ENCODE results near the gene CRYGC. TPM values are rescaled to one million over a fixed set of nuclear protein-coding genes. Genes with fewer than 3 reads are reported as not detected.

CRYGC gene
- total RNA-seq, 2 experiments from 2014 or later = not detected

DNA sequence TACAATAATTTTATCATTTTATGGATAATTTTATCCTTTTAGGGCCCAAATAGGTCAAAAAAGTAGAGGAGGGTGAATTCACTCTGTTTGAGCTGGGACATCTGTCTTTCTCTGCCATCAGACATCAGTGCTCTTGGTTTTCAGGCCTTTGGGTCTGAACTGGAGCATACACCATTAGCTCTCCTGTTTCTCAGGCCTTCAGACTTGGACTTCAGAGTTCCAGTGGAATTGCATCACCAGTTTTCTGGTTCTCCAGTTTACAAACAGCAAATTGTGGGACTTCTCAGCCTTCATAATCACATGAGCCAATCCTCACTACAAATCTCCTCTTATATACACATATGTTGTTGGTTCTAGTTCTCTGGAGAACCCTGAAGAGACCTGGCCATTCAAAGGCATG, 39.2 kb downstream of the CRYGC start:
- POLR2A ChIA-PET = no interaction called here
- no peak for DNase-seq
- H3K36me3 Mint-ChIP-seq (ENCODE audit: low read depth) = no peaks in the 10 kb centered on the region

DNA sequence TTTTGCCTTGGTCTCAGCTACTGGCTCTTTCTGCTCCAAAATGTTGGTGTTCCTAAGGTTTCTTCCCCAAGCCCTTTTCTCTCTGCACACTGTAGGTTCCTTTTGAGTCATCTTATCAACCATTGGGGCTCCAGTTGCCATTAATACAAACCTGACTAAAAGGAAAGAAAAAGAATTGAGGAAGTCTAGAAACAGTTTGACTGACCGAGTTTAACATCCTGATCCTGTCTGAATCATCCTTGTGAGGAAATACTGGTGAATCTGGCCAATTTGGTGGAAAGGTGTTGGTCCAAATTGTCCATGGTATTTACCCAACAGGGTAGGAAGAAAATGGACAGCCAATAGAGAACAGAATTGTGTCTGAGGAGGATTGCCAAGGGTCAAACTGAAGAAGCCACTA, 43.6 kb downstream of the CRYGC start:
- H3K4me1 Mint-ChIP-seq = no peaks in the 10 kb centered on the region
- no peaks in the 10 kb centered on the region for H3K36me3 Mint-ChIP-seq (ENCODE audit: low read depth)
- no peak for ATAC-seq
- peaks cover 4% of the 10 kb centered on the region for H3K9me3 Mint-ChIP-seq (ENCODE audit: low read depth)
- ChIA-PET POLR2A (no interaction called here), CTCF (interaction anchor here (0.5 kb wide), 1 partner anchor 94 kb away, joined by 3 read pairs; no protein-coding TSS in a partner anchor)
- no peak overlapping the region for H3K4me3 Mint-ChIP-seq
- DNase-seq = no peak
- peaks cover 2% of the 10 kb centered on the region for H3K27me3 Mint-ChIP-seq
- no peak overlapping the region for H3K27ac Mint-ChIP-seq
- intact Hi-C loops (cut with DNase I, micrococcal nuclease) = no loop called here

More for the DNA sequence above, 39.2 kb downstream of the CRYGC start:
- no peak for ATAC-seq
- Mint-ChIP-seq H3K4me1 (no peaks in the 10 kb centered on the region), H3K9me3 (ENCODE audit: low read depth) (peaks cover 4% of the 10 kb centered on the region), H3K27ac (no peak overlapping the region), H3K27me3 (no peaks in the 10 kb centered on the region), H3K4me3 (no peak overlapping the region)
- CTCF ChIA-PET = interaction anchor here (0.7 to 1.2 kb wide), 2 partner anchors 12 to 18 kb away, joined by 3 read pairs; no protein-coding TSS in a partner anchor
- intact Hi-C loops (cut with DNase I, micrococcal nuclease) = loop anchor here in 1 of 2 experiments (1.0 kb wide), 1 partner anchor 19 kb away; no protein-coding TSS in a partner anchor

DNA sequence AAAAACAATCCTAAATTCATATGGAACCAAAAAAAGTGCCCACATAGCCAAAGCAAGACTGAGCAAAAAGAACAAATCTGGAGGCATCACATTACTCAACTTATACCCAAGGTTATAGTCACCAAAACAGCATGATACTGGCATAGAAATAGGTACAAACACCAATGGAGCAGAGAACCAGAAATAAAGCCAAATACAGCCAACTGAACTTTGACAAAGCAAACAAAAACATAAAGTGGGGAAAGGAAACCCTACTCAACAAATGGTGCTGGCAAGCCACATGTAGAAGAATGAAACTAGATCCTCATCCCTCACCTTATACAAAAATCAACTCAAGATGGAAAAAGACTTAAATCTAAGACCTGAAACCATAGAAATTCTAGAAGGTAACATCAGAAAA, 45.8 kb downstream of the CRYGC start:
- ATAC-seq (no peak), DNase-seq (no peak)
- CTCF ChIA-PET = no interaction called here
- no peak overlapping the region for H3K4me3 Mint-ChIP-seq
- intact Hi-C loops (cut with DNase I, micrococcal nuclease) = no loop called here
- H3K27ac Mint-ChIP-seq = no peak overlapping the region
- H3K36me3 Mint-ChIP-seq (ENCODE audit: low read depth) = no peaks in the 10 kb centered on the region
- POLR2A ChIA-PET = no interaction called here
- H3K9me3 Mint-ChIP-seq (ENCODE audit: low read depth) = peaks cover under 1% of the 10 kb centered on the region
- H3K27me3 Mint-ChIP-seq = peaks cover 4% of the 10 kb centered on the region
- H3K4me1 Mint-ChIP-seq = no peaks in the 10 kb centered on the region

Other genes with a start within 250 kb of the CRYGC start
- gene PLEKHM3, start 104.3 kb downstream of the CRYGC start, total RNA-seq = 1 to 10 TPM; 4.5 to 5.2 TPM
- not detected for gene CRYGD, start 5.3 kb downstream of the CRYGC start, total RNA-seq
- gene CRYGB, start 16.3 kb upstream of the CRYGC start, total RNA-seq = not detected
- gene CRYGA, start 33.8 kb upstream of the CRYGC start, total RNA-seq = not detected
- gene C2orf80, start 60.2 kb upstream of the CRYGC start, total RNA-seq = not detected
- gene IDH1, start 125.2 kb upstream of the CRYGC start, total RNA-seq = 10 to 100 TPM; 21.1 to 23.7 TPM
- 10 to 100 TPM; 19.3 to 21.5 TPM for gene PIKFYVE, start 136.4 kb upstream of the CRYGC start, total RNA-seq